Nephron progenitor cell (in vitro differentiated cells): ENCODE data around the gene SLX4IP.

ENCODE experiments used
- DNase-seq: peaks from one replicate; pipeline ENCODE4 v3.0.0; 2021
- H3K27ac Mint-ChIP-seq: 2 replicates; pipeline ENCODE4 v1.8.0; 2021; ENCODE audit warnings: mild to moderate bottlenecking, moderate library complexity, mixed read lengths
- H3K27me3 Mint-ChIP-seq: 2 replicates; pipeline ENCODE4 v1.8.0; 2021; ENCODE audit warnings: mild to moderate bottlenecking, low read depth, mixed read lengths; ENCODE audit not compliant: poor library complexity
- H3K36me3 Mint-ChIP-seq: 2 replicates; pipeline ENCODE4 v1.8.0; 2021; ENCODE audit warnings: low read depth, mixed read lengths
- H3K4me1 Mint-ChIP-seq: 2 replicates; pipeline ENCODE4 v1.8.0; 2021; ENCODE audit warnings: mixed read lengths
- H3K4me3 Mint-ChIP-seq: 2 replicates; pipeline ENCODE4 v1.8.0; 2021; ENCODE audit warnings: mild to moderate bottlenecking, moderate library complexity, mixed read lengths
- H3K9me3 Mint-ChIP-seq: 2 replicates; pipeline ENCODE4 v1.8.0; 2021; ENCODE audit warnings: mild to moderate bottlenecking, moderate library complexity, mixed read lengths
- CTCF ChIP-seq: fragments of 200-600 bp; sonication (generic); IDR thresholded peaks from 2 replicates; pipeline ENCODE4 v1.5.0; 2021; ENCODE audit warnings: antibody characterized with exemption

SLX4IP gene

DNA sequence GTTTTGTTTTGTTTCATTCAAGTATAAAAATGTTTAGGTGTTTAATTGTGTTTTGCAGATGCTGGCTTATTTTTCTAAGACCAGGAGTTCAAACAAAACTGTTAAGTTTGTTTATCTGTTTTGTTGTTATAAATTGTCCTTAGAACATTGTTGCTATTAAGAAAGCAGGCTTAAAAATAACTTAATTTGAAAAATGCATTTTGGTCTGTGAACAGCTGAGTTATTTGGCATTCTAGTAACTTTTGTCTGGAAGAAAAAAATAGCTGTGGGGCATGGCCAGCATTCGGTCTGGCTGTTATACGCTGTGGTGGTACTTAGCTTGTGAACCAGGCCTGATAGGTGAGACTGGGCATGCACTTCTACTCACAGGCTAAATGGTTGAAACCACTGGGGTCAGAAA lies 37.8 kb downstream of the SLX4IP start:
- no peak overlapping the region for H3K4me3 Mint-ChIP-seq
- peak overlapping the region; percentile 66 for H3K27ac Mint-ChIP-seq
- TF ChIP-seq CTCF, result no peak
- H3K9me3 Mint-ChIP-seq, result no peaks in the 10 kb centered on the region
- DNase-seq, result no peak
- peaks cover 2% of the 10 kb centered on the region for H3K27me3 Mint-ChIP-seq
- peaks cover 9% of the 10 kb centered on the region for H3K36me3 Mint-ChIP-seq
- peaks cover 49% of the 10 kb centered on the region for H3K4me1 Mint-ChIP-seq

- Mint-ChIP-seq H3K9me3 (no peaks in the 10 kb centered on the region), H3K4me3 (no peak overlapping the region), H3K36me3 (peaks cover 9% of the 10 kb centered on the region), H3K27me3 (peaks cover 2% of the 10 kb centered on the region), H3K4me1 (peaks cover 40% of the 10 kb centered on the region), H3K27ac (peak overlapping the region; percentile 19)
- DNase-seq, result no peak
- TF ChIP-seq CTCF, result no peak
Measured at GRCh38 chr20:10474606-10475184, 39.6 kb downstream of the SLX4IP start.

DNA sequence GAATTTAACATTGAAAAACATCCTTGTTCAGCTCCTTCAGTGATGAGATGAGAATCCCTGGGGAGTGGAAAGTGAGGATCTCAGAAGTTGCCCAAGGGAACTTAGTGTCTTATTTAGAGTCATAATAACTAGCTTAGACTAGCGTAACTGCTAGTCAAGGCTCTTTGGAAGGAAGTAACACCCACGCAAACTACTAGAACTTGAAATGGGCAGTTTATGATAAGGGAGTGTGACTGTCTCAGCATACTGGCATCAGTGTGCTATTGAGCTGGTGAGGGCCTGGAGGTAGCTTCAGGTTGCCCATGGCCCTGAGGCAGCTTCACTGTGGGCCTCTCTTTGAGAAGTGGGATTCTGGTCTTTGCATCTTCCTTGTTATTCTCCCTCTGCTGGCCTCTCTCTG lies 40.1 kb downstream of the SLX4IP start:
- DNase-seq, result no peak
- no peak for TF ChIP-seq CTCF
- Mint-ChIP-seq H3K9me3 (no peaks in the 10 kb centered on the region), H3K27ac (no peak overlapping the region), H3K4me3 (no peak overlapping the region), H3K36me3 (peaks cover 9% of the 10 kb centered on the region), H3K27me3 (peaks cover 2% of the 10 kb centered on the region), H3K4me1 (peaks cover 34% of the 10 kb centered on the region)

GRCh38 chr20:10476319-10476724 lies 41.2 kb downstream of the SLX4IP start:
- no peak overlapping the region for H3K27ac Mint-ChIP-seq
- no peak overlapping the region for H3K4me3 Mint-ChIP-seq
- peaks cover 2% of the 10 kb centered on the region for H3K27me3 Mint-ChIP-seq
- no peaks in the 10 kb centered on the region for H3K9me3 Mint-ChIP-seq
- no peak for TF ChIP-seq CTCF
- H3K36me3 Mint-ChIP-seq, result peaks cover 4% of the 10 kb centered on the region
- peaks cover 33% of the 10 kb centered on the region for H3K4me1 Mint-ChIP-seq
- DNase-seq, result no peak

DNA sequence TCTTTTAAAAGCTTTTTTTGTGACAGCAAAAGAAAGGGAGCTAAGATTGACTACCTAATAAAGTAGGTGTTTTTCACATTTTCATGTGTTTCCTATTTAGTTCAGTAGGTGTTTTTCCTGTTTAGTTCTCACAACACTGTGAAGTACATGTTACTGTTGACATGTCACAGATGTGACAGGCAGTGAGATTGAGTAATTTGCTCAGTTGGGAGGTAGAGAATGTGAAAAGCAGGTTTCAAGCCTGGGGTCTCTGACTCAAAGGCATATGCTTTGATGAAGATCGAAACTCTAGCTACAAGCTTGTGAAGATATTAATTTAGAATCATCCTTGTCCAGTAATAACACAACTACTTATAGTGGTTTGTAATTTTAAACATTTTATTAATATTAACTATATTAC lies 43.1 kb downstream of the SLX4IP start:
- TF ChIP-seq CTCF, result no peak
- Mint-ChIP-seq H3K36me3 (peaks cover 3% of the 10 kb centered on the region), H3K27ac (no peak overlapping the region), H3K4me3 (no peak overlapping the region), H3K4me1 (peaks cover 39% of the 10 kb centered on the region), H3K27me3 (peaks cover 2% of the 10 kb centered on the region), H3K9me3 (no peaks in the 10 kb centered on the region)
- no peak for DNase-seq

GRCh38 chr20:10478930-10479329 lies 43.8 kb downstream of the SLX4IP start:
- Mint-ChIP-seq H3K4me1 (peaks cover 41% of the 10 kb centered on the region), H3K9me3 (no peaks in the 10 kb centered on the region), H3K36me3 (peaks cover 3% of the 10 kb centered on the region), H3K4me3 (no peak overlapping the region), H3K27ac (no peak overlapping the region), H3K27me3 (peaks cover 2% of the 10 kb centered on the region)
- no peak for TF ChIP-seq CTCF
- no peak for DNase-seq
